GM21576 (cell line): ENCODE data around the gene SFMBT1.

Experiments used
- ATAC-seq: cut with Tn5 transposase; IDR thresholded peaks from one replicate; pipeline ENCODE4 v1.9.1; 2021; ENCODE audit warnings: mild to moderate bottlenecking, moderate library complexity; ENCODE audit not compliant: unreplicated experiment

The SFMBT1 gene

DNA sequence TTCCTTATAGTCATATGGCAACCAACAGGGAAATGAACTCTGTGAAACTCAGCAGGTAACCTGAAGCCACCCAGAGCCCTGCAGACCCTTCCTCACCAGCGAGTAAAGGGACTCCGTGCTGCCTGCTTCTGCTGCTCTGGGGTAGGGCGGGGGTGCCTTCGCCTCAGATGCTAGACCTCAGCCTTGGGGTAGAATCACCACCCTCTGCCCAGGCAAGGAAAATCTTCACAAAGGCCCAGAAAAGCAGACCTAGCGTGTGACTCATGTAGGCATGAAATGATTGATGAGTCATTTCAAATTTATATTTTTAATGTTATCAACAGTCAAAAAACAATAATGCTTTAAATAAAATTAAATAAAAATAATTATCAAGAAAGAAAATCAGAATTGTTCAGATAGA is 155.1 kb downstream of the SFMBT1 start:
- no peak for ATAC-seq

DNA sequence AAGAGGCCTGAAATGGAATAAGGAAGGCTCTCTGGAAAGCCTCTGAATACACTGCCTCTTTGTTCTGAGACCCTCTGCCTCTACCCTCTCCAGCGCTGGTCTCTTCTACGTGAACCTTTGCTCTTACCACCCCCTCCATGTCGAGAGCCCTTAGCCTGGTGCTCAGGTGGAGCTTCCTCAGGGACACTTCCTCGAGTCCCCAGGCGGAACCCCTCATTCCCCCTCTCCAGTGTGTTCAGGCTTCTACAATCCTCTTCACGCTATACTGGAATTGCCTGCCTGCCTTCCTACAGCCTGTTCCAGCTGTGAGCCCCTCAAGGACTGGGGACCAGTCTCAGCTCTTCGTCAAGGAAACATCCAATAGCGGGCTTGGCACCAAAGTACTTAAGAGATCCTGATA is 156.0 kb downstream of the SFMBT1 start:
- no peak for ATAC-seq

DNA sequence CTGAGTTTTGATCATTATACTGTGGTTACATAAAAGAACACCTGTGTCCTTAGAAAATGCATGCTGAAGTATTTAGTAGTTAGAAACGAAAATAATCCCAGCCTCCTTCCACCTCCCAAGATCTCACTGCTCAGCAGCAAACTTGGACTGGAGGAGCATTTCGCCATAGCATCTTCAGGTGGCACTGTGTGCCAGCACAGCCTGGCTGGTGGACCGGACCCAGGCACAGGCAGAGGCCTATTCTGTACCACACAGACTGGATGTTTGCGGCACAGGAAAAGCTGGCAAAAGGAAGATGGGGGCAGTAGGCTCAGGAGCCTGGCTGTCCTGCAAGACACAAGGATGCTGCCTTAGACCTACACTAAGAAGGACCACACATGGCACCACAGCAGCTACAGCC is 158.7 kb downstream of the SFMBT1 start:
- ATAC-seq: no peak

DNA sequence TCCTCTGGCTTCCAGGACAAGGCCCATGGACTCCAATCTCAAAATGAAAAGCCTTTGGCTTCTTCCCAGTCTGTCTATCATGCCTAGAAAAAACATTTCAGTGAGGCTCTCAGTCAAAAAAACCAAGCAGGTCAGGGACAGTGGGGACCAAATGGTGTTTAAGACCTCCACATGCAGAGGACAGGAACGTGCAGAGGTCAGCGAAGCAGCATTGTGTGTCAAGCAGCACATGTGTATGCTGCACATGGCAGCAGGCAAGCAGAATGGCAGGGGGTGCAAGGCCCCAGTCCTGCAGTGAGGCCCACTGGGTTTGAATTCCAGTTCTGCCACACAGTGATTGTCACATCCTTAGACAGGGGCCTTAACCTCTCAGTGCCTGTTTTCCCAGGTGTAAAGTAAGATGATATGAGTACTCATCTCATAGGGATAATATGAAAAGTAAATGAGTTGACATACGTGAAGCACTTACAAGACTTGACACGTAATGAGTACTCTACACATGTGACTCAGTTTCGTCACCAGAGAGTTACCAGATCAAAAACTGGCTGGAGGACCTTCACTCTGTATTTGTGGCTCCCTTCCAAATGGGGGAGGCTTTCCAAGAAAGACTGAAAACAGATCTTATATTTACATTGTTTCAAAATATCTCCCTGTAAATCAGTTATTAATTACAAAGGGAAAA is 159.7 kb downstream of the SFMBT1 start:
- ATAC-seq: no peak

DNA sequence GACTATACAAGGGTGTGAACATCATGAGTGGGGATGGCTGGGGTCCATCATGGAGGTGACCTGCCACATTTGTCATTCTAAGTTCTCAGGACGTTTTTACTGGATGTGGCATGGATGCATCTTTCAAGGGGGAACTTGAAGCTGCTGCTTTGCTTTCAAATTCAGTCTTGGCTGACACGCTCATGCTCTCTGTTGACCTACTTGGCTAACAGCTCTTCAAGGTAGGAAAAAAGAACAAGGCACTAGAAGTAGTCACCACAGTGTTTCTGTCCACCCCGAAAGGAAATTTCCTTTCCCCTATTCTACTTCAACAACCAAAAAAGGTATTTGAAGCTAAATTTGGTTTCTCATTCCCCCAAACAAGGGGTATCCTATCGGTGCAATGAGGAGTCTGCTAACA is 163.5 kb downstream of the SFMBT1 start:
- no peak for ATAC-seq

DNA sequence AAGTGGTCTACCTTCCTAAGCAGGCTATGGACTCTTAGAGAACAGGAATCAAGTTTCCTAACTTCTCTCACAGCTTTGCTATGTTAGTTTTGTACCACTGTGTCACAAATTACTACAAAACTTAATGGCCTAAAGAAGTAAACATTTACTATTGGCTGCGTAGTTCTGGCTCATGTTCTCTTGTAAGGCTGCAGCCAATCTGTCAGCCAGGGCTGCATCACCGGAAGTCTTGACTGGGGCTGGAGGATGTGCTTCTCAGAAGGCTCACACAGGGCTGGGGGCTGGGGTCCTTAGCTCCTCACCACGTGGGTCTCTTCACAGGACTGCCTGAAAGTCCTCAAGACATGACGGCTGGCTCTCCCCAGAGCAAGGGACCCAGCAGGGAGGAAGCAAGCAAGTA is 164.0 kb downstream of the SFMBT1 start:
- ATAC-seq: no peak

DNA sequence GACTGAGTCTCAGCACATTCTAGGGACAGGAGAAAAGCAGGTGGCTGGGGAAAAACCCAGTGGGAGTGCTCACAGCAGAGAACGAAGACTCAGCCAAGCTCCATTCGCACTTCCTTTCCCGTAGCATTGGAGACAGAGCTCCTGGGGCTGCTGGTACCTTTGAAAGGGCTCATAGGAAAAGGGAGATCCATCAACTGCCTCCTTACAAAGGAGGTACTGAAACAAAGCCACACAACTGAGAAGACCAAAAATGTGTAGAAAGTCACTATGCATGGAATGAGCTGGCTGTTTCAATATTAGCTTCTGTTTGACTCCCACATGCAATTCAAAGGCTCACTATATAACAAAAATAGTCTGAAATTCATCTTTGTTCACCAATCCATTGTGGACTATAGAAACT is 165.4 kb downstream of the SFMBT1 start:
- no peak for ATAC-seq

DNA sequence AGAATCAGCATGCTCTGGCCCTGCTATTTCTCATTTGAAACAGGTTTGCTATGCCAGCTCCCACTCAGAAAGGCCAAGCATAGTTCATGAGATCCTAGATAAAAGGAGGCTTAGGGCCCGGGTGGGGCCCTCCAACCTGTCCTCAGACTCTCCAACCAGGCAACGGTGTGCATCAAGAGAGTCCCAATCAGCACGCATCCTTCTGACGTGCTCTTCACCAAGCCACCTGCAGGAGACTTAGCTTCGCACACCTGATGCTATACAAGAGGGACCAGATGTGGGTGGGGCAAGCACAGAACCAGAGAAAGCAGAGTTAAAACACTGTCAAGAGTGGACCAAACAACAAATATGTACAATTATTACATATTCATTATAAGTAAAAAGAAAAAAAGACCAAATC is 165.8 kb downstream of the SFMBT1 start:
- ATAC-seq: no peak

DNA sequence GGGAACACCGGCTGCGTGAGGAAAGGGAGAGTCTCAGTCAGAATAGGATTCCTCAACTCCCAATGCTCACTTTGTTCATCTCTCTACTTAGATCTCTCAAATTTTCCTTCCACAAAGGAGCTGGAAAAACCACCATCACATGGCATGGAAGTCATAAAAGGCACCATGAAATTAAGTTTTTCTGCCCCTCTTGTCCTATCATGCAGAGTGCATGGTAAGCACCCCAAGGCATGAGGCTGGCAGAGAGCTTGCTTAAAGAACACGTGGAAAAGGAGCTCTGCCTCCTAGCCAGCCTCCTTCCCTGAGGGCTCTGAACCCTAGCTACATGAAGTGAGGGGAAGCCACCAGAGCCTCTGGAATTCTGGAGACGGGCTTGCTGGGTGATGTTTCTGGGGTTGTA is 166.3 kb downstream of the SFMBT1 start:
- ATAC-seq: no peak

DNA sequence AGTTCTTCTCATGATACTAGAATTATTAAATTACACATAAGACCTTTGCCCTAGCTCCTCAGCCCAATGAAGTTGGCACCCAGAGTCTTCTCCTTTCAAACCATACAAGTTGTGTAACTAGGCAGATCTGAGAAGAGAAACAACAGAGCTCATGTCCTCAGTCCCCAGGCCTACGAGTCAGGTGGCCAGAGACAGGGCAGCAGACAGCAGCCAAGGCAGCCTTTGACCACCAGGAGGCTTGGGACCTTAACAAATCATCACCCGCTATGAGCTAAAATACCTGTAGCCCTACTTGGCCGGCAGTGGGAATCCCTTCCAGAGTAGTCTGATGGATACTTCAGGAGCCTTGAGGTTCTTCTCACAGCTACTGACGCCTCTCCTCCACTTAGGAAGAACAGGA is 166.8 kb downstream of the SFMBT1 start:
- ATAC-seq: no peak

DNA sequence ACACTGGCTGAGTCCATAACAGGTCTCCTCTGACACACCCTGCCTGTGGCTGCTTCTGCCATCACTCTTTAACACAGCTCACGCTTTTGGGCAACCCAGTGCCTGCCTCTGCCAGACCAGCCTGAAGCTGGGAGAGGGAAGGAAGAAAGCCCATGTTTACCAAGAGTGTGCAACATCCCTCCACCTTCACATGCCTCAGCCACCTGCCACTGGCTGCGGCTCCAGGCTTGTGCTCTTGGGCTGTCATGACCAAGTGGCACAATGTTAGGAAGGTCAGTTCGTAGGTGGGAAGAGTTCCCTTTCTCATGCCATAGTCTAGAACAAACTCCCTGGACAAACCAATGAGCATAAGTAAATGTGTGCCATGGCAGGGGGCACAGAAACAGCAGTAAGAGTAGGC is 168.8 kb downstream of the SFMBT1 start:
- ATAC-seq: no peak

DNA sequence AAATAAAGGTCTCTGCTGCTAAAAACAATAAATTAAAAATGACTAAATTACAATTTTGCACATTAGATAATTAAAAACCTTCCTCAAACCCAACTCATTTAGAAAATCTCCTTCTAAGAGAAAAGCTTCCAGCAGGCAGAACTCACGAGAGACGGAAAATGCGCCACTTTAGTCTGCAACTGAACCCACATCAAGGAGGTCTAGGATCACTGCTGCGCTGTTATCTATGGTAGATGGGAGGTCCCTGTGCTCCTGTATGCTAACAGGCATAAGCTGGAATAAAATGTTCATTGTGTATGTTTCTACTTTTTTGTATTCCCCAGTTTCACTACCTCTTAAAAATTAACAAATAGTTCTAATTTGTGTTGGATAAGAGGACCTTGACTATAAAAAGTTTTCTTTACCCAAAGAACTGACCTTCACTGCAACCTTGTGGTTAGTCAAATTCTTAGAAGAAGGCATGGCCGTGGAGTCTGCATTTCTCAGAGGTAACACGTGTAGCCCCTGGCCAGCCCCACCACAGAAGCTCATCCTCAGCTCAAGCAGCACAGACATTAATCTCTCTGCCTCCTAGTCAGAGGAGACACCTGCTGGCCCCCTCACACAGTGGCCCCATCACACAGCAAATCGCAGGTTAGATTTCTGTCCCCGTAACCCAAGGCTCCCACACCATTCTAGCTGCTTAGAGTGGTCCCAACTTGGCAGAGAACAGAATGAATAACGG is 170.8 kb downstream of the SFMBT1 start:
- no peak for ATAC-seq

DNA sequence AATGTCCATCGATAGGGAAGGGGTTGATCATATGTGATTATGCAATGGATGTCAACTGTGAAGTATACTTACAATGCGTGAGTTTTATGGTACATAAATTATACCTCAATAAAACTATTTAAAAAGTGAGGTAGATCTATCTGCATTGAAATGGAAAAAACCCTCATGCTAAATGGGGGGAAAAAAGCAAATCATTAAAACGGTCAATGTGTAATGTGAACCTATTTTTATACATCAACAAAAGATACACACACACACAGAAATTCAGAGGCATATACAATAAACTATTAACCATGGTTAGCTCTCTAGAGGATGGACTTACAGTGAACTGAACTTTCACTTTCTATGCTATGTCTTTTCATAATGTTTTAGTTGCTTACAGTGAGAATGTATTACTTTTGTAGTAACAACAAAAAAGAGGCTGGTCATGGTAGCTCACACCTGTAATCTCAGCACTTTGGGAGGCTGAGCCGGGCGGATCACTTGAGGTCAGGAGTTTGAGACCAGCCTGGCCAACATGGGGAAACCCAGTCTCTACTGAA is 171.6 kb downstream of the SFMBT1 start:
- no peak for ATAC-seq

DNA sequence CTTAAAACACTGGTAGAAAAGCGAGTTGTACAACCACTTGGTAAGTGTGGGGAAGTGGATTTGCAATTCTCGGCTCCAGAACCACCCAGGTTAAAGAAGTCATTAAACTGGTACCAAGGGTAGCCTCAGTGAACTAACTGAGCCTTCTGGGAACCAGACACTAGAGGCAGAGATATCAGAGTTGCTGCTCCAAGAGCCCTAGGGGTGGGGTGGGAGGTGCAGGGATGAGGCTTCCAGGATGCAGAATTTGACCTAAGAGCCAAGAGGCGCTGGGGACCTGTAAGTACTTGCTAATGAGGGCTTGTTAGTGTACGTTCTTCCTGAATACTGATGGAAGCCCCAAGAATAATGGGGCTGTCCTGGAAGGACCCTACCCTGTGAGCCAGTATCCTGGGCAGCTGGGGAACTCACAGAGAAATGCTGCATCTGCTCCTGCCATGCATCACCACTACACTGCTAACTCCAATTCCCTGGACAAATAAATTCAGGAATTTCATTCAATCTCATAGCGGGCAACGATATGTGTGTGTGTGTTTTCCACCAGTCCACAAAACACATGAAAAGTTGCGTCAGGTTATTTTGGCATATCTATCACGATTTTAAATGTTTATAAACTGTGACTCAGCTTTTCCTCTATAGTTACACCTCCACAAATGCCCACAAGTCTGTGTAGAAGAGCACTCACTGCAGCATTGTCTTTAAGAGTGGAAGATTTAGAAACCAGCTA is 172.3 kb downstream of the SFMBT1 start:
- no peak for ATAC-seq

DNA sequence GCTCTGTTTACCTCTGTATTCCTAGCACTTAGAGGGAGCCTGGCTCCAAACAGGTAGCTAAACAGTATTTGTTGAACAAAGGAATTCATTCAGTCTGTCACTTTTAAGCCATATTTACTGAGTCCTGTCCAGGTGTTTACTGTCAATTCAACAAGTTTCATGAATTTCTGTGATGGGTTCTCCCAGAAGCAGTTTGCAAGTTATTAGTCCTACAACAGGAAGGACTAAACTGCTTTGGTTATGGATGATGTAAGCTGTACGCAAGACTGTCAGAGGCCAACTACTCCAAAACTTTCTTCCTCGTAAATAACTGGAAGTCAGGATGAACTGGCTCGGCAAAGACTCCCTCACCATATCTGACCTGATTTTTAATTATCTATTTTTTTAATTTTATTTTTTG is 173.6 kb downstream of the SFMBT1 start:
- ATAC-seq: no peak

DNA sequence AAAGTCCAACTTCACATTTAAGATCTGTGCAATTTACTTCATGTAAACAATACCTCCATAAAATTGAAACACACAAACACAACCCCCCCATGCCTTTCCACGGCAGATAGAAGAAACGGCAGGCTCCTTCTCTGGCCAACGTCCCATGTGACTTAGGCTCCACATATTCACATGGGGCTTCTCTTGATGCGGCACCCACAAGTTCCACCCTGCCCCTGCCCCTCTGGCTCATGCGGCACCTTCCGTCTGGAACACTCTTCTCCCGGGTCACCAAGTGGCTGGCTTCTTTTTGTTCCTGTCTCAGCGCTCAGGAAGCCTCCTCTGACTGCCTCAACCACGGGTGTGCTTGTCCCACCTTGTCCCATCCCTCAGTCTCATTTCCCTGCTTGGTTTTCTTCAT is 174.1 kb downstream of the SFMBT1 start:
- no peak for ATAC-seq

DNA sequence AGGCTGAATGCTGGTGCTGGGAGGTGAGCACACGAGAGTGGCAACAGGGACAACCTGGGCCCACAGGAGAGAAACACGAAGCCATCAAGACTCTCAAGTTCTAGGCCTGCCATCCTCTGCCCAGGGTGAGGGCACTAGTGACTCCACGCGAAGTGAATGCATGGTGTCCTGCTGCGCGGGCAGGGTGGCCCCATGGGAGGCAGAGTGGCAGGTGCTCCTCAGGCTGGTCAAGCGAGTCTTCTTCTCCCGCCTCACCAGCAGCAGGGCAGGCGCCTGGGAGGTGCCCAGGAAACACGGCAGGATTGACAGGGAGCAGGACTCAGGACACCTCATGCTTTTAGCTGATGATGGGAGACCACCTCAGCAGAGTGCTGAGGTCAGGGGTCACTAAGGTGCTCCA is 175.4 kb downstream of the SFMBT1 start:
- no peak for ATAC-seq

DNA sequence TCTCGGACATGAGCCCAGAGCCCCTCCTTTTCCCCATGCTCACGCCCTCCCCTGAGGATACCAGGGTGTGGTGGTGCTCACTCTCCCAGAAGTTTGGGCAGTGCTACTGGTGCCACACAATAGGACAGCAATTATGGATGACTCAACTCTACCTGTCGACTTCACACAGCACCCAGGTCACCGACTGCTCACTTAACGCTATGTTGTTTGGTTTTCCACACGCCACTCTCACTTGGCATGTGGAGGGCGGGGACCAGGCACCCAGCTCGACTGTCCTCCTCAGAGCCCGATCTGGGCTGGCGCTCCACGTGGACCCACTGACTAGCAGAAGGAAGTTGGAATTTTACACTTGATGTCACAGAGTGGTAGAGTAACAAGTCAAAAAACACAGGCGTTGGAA is 179.4 kb downstream of the SFMBT1 start:
- ATAC-seq: no peak

DNA sequence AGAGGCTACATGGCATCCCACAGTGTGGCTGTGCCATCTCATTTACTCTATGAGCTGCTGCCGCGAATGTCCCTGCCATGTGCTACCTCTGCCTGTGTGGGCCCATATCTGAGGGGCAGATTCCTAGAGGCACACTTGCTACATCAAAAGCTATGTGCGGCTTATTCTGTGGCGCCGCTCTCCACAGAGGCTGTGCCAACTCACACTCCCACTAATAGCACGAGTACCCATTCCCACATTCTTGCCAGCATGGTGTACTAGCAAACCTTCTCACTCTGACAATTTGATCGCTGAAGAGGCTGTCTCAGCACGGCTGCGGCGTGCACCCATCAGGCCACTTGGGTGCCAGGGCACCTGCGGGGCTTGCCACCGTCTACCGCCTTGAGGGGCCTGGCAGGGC is 179.9 kb downstream of the SFMBT1 start:
- ATAC-seq: no peak

DNA sequence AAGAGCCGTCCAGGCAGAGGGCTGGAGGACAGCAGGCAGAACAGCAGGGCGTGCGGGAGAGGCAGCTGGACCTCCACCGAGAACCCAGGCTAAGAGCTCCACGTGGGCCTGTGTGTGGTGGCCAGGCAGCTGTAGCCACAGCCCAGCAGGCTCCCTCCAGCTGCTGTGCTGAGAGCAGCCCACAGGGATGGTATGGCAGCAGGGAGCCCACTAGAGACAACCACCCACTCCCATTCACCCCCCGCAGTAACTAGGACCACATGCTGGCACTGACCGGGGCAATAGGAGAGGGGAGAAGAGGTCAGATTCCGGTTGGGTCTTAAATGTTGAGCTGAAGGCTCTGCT is 185.5 kb downstream of the SFMBT1 start:
- no peak for ATAC-seq

DNA sequence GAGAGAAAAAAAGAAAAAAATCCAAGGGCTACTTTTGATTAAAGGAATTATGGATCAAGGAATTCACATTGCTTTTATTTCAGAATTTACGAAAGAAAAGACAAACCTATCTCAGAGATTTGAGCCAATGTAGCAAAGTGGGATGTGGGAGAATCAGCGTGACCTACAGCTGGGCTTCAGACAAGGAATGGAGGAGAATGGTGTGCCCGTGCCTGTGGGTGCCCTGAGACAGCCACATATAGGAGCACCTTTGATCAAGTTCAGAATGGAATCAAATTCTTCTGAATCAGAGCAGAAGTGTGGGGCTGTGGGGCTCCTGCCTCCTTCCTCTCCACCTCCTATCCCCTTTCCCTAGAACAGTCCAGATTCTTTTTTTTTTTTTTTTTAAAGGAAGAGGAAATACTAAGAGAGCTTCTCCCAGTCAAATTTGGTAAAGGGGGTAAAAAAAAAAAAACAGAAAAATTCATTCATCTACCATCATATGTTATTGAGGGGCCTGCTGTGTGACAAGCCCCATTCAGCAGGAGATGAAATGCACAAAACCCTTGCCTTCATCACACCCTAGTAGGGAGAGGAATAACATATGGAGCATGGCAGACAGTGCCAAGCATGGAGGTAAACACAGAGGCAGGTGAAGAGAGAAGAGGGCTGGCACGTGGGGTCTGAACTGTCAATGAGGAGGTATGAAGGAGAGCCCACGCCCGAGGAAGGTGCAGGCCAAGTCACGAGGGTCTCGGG is 186.0 kb downstream of the SFMBT1 start:
- ATAC-seq: no peak
